Glomerular visceral epithelial cell (primary cell): ENCODE measurements around the gene CHST6.
A peak's percentile ranks its signal among the peaks of the same experiment; 100 is the strongest.
"Not testable (repeated sequence)": the region's sequence is repeated elsewhere in the genome, so short reads cannot be mapped to it uniquely, and the experiment has no call there.

Experiments
- DNase-seq: peaks from one replicate; pipeline ENCODE4 v3.0.0-alpha.2; 2016; ENCODE audit errors: extremely low spot score

The CHST6 gene

GRCh38 chr16:75476817-75477216 lies 18.4 kb downstream of the CHST6 start:
- peak; percentile 36 for DNase-seq

GRCh38 chr16:75475420-75475847 lies 19.8 kb downstream of the CHST6 start:
- DNase-seq = no peak

- DNase-seq = no peak
These were observed 22.0 kb downstream of the CHST6 start for GRCh38 chr16:75472908-75473877.

- peak; percentile 48 for DNase-seq
These were observed 23.3 kb downstream of the CHST6 start for GRCh38 chr16:75471723-75472633.

- DNase-seq = no peak
These were observed 28.5 kb downstream of the CHST6 start for GRCh38 chr16:75466760-75467159.

- peak; percentile 98 for DNase-seq
These were observed 30.9 kb downstream of the CHST6 start, which contains the start of gene TMEM170A for GRCh38 chr16:75464122-75464918. TMEM170A (minus strand) TSS chr16:75464689; CDS start chr16:75464600, 89 bp downstream.

GRCh38 chr16:75463389-75464121 lies 31.7 kb downstream of the CHST6 start:
- DNase-seq = peak; percentile 31

- DNase-seq = no peak
These were observed 32.4 kb downstream of the CHST6 start for GRCh38 chr16:75462806-75463205.

GRCh38 chr16:75461575-75461974 lies 33.7 kb downstream of the CHST6 start:
- no peak for DNase-seq

- no peak for DNase-seq
These were observed 34.8 kb downstream of the CHST6 start for GRCh38 chr16:75460446-75460845.

- no peak for DNase-seq
These were observed 35.5 kb downstream of the CHST6 start for GRCh38 chr16:75459691-75460090.

GRCh38 chr16:75458439-75458838 lies 36.8 kb downstream of the CHST6 start:
- DNase-seq = no peak

- no peak for DNase-seq
These were observed 37.2 kb downstream of the CHST6 start for GRCh38 chr16:75458029-75458428.

GRCh38 chr16:75457485-75458021 lies 37.7 kb downstream of the CHST6 start:
- DNase-seq = no peak

GRCh38 chr16:75456971-75457370 lies 38.3 kb downstream of the CHST6 start:
- DNase-seq = no peak

- not testable (repeated sequence) for DNase-seq
These were observed 38.8 kb downstream of the CHST6 start for GRCh38 chr16:75456486-75456885.

- DNase-seq = no peak
These were observed 39.6 kb downstream of the CHST6 start for GRCh38 chr16:75455677-75456076.

- no peak for DNase-seq
These were observed 42.6 kb downstream of the CHST6 start for GRCh38 chr16:75452464-75453190.

- DNase-seq = no peak
These were observed 48.8 kb downstream of the CHST6 start for GRCh38 chr16:75446416-75446815.

- DNase-seq = no peak
These were observed 49.9 kb downstream of the CHST6 start for GRCh38 chr16:75445298-75445697.
